Activated naive CD4-positive, alpha-beta T cell treated with Interleukin-2 at 50 U/mL for 16 hours (primary cell): Measurements from ENCODE around the gene SPINK5.

Source experiments
- DNase-seq: peaks from one replicate; pipeline ENCODE4 v3.0.0-alpha.2; 2020

Gene SPINK5

DNA sequence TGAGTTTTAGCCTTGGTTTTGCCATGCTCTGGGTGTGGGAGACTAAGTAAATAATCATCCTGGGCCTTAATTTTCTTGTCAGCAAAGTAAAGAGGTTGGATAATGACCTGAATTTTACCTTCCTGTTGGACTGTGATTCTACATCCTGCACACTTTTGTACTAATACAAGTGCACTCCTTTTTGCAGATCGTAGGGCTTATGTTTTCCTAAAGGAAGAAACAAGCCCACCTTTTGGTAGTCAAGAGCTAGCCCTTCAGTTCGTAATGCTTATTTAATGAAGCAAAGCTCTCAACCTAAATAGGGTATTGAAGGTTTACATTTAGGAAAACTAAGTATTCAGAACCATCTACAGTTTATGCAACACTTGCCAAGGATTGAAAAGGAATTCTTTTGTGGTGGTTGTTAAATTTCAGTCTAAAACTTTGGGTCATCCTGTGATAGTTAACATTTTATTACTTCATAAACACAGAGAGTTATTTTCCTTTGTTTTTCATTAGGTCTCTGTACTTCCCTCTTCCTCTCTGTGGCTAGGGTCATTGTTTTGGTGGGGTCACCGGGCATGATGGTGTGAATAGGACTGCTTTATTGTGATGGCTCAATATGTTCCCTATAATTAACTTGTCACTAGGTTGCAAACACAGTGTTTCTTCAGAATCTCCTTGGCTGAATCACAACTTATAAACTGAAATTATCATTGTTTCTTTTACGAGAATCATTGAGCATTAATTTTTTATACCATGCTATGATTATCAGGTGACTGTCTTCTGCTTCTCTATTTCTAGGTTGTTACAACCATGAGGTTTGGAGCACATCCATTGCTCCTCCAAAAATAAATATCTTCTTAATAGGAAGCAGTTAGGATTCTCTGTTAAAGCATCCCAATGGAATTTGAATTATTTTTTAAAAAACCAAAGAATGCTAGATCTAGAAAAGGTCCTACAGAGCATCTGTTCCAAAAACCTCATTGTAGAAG is 28.5 kb downstream of the SPINK5 start:
- no peak for DNase-seq

DNA sequence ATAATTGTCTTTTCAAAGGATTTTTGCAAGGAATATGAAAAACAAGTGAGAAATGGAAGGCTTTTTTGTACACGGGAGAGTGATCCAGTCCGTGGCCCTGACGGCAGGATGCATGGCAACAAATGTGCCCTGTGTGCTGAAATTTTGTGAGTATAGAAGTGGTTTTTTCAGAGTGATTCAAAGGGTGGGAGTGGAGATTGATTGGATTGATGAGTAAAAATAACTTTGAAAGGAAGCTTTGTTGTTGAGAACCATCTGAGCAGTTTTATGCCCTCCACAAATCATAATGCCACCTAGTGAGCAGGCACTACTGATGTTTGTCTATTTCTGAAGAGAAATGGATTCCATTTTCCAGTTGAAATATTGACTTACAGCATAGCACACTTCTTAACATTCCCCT is 30.6 kb downstream of the SPINK5 start:
- DNase-seq: no peak

DNA sequence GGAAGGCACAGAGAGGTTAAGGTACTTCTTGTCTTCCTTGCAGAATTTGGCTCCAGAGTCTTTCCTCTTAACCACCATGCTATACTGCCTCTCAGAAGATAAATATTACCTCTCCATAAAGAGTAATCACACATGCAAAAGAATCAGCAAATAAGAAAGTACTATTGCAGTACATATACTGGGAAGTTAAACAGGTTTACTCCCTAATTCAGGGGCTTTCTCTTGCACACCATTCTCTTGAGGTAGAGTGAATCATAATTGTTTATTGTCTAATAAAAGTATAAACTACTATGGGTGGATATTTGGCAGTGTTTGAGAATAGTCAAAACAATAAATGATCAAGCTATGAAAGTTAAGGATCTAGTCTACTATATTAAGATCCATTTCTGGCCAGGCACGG is 40.4 kb downstream of the SPINK5 start:
- no peak for DNase-seq

DNA sequence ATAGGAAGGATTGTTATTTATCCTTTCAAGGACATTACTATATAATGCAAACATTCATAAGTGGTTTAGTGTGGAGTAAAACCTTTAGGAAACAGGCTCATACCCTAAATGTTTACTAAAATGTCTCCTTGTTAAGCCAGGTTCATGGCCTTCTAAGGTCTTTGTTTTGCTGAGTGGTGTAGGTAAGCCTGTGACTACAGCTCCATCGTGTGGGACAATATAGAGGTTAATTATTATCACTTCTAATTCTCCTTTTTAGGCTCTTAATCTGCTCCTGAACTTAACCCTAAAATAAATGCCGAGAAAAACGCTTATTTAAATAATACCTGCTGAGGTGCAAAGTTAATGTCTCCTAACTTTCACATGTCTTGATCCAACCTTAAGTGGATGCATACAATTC is 43.8 kb downstream of the SPINK5 start:
- no peak for DNase-seq

DNA sequence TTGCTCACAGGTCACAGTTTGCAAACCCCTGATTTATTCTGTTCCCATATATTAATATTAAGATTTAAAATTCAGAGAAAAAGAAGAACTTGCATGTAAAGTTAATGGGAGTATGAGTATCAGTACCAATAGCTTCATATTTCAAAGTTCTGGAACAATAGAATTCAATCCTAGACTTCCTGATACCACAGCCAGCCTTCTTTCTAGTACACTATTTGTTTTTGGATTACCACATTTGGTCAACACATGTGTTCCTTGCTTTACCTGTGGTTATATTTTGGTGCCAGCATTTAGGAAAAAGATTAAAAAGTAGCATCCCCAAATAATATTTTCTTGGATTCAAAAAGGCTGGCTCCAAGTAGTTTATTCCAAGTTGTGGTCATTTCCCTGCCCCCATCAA is 49.5 kb downstream of the SPINK5 start:
- DNase-seq: no peak

DNA sequence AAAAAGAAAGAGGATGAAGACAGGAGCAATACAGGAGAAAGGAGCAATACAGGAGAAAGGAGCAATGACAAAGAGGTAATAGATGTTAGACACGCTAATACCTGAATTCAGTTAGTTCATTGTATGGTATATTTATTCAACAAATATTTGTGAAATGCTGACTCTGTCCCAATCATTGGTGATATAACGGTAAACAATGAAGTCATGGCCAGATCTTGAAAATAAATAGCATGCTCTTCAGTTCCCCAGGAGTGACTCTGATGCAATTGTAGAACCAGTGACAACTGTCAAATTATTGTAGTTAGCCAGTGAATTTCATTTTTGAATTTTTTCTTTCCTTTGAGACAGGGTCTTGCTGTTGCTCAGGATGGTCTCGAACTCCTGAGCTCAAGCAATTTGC is 56.5 kb downstream of the SPINK5 start:
- no peak for DNase-seq

DNA sequence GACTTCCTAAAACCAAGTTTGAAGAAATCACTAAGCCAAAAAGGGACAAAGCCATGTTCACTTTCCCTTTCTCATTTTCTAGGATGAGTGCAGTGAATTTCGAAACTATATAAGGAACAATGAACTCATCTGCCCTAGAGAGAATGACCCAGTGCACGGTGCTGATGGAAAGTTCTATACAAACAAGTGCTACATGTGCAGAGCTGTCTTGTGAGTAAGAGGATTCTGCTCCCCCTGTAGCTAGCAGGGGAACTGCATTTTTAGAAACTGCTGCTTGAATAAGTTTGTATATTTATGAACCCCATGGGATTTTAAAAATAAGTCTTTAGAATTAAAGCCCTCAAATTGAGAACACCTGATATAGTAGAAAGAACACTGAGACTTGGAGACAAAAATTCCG is 61.9 kb downstream of the SPINK5 start:
- DNase-seq: no peak

DNA sequence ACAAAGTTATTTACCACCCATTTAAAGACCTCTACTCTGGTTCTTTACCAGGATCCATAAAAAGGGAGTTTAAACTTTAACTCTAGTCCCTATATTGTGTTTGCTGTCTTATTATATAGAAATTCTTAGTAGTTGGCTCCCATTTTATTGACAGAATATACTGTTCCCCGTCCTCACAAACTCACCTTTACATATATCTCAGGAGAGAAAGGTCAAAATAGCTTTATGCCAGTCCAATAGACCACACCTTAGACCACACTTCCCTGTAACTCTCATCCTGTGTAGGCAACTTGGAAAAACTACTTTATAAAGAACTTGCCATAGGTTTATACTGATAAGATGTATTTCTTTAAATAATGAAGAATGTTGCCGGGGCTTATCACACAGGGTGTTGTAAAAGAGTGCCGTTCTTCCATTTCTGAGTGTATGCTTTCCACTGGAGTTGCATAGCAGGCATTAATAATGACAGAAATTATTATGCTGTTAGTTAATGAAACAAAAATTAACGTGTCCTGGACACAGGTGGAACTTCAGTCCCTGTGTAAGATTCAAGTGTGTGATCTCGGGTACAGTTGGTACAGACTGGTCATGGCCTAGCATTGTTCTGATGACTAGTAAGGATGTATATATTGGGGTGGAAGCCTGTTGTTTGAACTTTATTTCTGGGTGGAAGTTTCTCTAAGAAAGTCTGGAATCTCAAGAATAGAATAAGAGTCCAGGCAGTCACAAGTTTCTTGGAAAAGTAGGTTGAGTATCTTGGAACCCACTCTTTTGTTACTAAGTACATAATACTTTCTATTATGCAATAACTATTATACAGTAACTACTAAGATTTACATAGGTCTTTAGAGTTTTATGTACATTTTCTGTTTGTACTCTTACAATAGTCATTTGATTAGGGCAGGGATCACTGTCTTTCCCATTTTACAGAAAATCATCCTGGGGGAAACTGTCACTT is 71.6 kb downstream of the SPINK5 start:
- DNase-seq: no peak

DNA sequence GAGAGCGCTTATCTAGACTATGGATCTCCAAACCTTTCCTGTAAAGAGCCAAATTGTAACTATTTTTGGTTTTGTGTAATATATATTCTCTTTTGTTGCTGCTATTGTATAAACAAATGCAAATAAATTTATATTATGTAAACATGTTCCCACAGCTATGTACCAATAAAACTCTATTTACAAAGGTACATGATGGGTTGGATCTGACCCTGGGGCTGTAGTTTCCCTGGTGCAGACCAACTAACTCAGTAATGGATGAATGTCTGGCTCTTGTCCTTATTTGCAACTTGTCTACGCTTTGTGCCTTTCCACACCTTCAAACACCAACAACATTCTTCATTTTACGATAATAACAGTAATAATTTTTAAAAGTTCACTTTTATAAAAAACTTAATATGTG is 77.1 kb downstream of the SPINK5 start:
- no peak for DNase-seq

DNA sequence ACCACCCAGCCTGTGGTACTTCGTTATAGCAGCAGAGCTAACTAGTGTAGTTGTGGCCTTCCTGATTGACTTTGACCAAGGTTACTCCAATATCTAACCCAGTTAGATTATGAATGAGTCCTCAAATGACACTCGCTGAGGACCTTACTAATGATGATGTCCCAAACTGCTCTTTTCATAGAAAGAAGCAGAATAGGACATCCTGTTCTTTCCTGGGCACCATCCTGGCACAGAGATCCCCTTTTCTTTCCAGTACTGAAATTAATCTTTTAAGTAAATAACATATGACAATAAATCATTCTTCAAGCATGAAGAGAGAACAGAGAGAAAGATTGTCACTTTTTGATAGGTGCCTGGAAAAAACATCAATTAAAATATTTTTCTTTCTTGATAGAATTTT is 77.9 kb downstream of the SPINK5 start:
- no peak for DNase-seq

DNA sequence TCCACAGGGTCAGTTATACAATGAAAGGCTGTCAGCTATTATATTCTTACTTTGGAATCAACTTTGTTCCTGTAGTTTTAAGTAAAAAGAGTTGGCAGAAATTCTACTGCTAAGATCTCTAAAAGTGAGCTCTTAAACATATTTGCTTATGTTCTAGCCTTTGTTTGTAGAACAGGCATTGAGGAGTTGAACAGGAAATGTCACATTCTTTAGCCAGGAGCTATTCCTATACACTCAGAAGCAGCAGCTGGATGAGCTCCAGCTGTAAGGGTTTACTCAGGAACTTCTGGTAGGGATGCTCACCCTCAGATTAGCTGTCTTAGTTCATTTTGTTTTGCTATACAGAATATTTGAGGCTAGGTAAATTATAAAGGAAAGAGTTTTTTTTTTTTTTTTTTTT is 82.1 kb downstream of the SPINK5 start:
- DNase-seq: no peak

DNA sequence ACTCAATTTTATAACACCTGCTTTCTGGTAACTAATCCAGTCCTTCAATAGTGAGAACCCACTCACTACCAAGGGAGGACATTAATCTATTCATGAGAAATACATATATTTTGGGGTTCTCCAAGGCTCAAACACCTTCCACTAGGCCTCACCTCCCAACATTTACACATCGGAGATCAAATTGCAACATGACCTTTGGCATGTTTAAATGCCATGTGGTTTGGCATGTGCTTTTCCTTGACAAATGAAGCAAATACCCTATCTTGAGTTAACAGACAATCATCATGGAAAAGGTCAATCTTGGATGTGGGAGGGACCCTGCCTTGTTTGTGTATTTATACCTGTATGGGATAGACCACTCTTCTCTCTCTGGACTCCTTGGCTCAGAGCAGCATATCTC is 82.7 kb downstream of the SPINK5 start:
- no peak for DNase-seq

DNA sequence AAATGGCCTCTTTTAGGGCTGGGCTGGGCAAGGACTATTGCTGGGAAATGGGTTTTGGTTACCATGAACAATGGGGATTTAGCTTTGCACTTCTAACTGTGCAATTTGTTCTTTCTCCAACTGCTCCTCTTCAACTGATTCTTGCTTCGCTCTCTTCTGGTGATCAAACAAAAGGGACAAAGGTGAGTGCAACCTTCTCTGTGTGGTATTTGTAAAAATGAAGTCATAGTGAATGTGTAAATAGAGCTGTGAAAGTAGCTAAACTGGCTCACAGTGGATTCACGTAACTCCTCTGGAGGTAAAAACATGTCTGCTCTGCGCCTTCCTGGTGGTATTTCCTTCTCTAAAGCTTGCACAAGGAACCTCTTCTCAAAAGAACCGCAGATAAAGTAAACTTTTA is 83.6 kb downstream of the SPINK5 start:
- DNase-seq: no peak

DNA sequence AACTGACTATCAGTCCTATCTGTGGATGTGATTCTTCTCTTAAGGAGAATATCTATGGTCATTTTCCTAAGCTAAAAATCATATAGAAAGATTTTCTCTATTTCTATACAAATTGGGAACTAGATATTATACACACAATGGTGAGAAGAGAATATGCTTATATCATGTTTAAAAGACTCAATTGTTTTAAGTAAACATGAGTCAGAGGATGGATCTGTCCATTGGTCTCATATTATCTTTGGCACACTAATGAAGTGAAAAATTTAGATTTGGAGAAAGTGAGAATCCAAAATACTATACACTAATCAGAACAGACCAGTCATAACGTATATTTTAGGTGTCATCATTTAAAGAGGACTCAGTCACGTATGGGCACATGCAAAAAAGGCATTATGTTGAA is 88.1 kb downstream of the SPINK5 start:
- DNase-seq: no peak

DNA sequence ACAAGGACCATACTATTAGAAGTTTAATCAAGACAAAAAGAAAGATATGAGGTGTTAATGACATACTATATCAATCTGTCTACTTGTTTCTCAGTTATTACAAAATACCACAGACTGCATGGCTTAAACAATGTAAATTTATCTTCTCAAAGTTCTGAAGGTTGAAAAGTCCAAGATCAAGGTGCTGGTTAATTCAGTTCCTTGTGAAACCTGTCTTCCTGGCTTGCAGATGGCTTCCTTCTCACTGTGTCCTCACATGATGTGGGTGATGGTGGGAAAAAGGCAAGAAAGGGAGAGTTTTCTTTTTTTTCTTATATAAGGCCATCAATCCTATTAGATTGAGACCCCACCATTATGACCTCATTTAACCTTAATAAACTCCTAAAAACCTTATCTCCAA is 89.0 kb downstream of the SPINK5 start:
- DNase-seq: no peak

DNA sequence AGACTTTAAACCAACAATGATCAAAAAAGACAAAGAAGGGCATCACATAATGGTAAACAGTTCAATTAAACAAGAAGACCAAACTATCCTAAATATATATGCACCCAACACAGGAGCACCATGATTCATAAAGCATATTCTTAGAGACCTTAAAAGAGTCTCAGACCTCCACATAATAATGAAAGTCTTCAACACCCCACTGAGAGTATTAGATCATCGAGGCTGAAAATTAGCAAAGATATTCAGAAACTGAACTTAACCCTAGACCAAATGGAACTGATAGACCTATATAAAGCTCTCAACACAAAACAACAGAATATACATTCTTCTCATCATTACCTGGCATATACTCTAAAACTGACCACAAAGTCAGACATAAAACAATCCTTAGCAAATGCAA is 92.8 kb downstream of the SPINK5 start:
- DNase-seq: no peak

DNA sequence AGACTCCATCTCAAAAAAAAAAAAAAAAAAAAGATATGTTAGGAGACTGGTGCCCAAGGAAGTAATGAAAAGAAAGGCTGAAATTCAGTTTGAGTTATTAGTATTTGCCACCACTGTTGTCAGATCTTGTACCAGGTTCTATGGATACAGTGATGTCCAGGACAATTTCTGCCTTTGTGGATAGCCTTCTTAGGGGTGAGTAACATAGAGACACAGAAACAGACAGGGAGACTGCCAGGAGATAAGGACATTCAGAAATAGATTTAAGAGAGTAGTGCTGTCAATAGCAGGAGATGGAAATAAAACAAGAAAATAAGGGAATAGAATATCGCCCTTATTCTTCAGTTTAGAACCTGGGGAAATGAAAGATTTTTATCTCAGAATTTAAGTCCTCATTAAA is 98.3 kb downstream of the SPINK5 start:
- no peak for DNase-seq

DNA sequence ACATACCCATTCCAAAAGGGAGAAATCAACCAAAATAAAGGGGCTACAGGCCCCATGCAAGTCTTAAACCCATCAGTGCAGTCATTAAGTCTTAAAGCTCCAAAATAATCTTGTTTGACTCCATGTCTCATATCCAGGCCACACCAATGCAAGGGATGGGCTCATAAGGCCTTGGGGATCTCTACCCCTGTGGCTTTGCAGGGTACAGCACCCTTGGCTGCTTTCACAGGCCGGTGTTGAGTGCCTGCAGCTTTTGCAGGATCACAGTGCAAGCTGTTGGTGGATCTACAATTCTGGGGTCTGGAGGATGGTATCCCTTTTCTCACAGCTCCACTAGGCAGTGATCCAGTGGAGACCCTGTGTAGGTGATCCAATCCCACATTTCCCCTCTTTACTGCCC is 99.6 kb downstream of the SPINK5 start:
- no peak for DNase-seq

DNA sequence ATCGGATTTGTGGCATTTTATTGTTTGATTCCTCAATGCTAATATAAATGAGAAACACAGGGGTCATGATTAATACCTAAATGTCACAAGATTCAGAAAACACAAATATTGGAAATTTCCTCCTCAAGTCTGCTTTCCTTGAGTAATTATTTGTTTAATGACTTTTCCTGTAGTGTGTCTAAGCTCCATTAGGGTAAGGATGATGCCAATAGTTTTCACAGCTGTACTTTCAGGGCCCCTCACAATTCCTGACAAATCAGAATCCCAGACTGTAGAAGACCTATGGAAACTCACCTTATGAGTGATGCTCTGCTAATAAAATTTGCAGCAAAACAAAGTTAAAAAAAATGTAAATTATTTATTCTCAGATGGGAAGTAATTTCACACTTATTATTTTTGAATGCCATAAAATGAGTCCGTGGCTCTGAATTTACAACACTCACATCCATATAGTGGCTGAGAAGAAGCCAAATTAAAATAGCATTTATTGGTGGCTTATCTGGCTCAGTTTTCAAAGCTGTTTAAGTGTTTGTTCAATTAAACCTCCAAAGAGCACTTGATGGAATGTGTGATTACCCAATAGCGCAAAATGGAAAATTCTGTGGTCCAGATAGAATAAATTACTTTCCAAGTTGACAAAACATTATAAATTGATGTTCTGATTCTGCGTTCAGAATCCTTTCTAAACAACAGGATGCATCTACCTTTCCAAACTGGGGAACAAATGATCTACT is 102.9 kb downstream of the SPINK5 start:
- no peak for DNase-seq

DNA sequence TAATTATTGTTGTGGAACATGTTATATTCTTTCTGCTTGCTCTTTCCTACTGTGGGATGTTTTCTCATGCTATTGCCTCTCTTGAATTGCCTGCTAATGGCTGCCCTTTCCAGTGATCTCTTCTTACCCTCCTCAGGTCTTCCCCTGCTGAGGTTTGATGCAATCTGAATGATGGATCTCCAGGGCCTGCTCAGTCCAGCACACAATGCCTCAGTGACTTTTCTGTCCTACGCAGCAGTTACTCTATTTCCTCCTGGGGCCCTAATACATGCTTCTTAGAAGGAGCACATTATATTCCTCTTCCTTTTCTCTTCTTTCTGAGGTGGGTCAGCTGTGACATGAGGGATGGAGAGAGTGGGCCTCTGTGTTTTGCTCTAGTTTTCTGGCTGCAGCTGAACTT is 104.5 kb downstream of the SPINK5 start, which contains the start of gene SPINK14:
Gene SPINK14 (plus strand): TSS at position 301 of the 400 bp plus-strand sequence. CDS start 1,187 bp downstream, outside the sequence.
- DNase-seq: no peak

DNA sequence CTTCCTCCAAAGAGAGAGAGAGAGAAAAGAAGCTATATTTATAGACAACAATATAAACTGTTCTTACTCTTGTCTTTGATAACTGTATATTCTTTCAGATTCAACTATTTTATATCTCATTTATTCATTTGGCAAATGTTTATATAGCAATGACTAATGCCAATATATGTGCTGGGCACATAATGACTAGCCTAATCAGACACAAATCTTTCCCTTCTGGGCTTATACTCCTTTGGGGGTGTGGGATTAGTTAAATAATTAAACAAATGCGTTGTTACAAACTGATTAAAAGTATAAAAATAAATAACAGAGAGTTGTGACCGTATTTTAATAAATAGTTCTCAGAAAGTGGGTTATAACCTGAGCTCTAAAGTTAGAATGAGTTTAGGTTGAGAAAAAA is 108.6 kb downstream of the SPINK5 start:
- no peak for DNase-seq

DNA sequence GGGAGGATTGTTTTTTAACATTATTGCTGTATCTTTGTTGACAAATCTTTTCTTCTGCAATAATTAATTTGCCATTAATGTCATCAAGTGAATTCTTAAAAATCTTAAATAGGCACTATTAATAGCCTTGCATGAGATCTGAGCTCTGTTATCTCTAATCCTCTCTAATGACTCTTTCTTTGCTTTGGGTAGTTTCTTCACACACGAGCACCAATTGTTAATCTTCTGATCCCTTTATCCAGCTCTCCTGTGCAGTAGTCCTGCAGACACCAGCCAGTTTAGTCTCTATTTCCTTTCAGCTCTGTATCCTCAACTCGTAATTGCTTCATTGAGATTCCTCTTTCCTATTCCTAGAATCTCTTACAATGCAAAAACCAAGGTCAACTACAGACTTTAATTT is 112.7 kb downstream of the SPINK5 start:
- no peak for DNase-seq

DNA sequence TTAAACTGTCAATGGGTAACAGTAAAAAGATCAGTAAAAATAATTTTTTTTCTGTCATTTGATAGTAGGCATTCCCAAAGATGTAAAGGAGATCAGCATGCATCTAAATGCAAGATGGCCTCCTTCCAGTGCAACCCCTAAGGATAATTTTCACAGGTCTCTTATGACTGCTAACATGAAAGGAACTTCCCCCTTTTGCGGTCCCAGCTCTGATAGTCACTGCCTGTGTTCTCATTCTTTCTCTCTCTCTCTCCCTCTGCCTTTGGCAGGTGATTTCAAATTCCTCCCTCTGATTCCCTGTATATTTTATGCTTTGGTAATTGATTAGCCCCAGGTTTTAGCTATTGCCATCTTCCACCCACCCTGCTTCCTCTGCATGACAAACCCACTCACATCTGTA is 113.4 kb downstream of the SPINK5 start:
- no peak for DNase-seq
